ENCODE data around the gene COL4A2.
A peak's percentile ranks its signal among the peaks of the same experiment; 100 is the strongest.

Gene COL4A2

GRCh38 chr13:110533771-110534670 lies 226.9 kb downstream of the COL4A2 start:
- no peak for DNase-seq (ENCODE audit: low spot score)

DNA sequence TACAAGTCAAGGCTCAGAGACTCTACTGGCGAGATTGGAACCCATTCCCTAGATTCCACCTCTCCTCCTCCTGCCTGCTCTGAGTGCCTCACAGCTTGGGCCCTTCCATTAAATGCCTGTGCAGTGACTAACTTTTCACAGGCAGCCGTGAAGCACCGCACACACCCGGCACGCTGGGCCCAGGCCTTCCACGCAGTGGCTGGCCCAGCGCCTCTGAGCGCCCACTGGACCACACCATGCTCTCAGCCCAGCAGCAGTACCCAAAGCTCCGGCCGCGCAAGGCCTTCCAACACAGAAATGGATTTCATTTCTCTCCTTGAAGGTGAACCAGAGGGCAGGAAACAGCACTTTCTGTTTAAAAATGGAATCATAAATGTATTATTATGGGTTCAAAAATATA lies 228.4 kb downstream of the COL4A2 start:
- no peak for DNase-seq (ENCODE audit: low spot score)

DNA sequence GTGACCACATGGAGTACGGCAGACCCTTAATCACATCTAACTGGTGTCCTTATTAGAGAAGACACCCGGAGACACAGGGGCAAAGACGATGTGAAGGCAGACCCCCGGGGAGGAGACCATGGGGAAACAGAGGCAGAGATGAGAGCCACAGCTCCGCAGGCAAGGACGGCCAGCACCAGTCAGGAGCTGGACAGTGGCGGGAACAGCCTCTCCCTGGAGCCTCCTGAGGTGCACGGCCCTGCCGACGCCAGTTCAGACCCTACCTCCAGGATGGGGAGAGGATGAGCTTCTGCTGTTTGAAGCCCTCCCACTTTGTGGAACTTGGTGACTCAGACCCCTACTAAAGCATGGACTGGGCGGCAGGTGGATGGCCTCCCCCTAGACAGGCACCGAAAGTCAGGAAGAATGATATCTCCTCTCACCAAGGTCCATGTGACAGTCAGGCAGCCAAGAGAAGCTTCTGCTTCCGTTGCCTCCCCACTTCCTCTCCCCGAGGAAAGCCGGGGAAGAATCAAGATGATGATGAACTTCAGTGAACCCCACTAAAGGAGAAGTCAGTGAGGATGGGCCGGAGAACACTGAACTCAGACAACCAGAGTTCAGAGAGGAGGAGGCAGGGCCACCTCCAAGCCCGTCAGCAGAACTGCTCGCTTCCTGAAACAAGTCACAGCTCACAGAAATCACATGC lies 229.1 kb downstream of the COL4A2 start:
- DNase-seq (ENCODE audit: low spot score) = no peak

DNA sequence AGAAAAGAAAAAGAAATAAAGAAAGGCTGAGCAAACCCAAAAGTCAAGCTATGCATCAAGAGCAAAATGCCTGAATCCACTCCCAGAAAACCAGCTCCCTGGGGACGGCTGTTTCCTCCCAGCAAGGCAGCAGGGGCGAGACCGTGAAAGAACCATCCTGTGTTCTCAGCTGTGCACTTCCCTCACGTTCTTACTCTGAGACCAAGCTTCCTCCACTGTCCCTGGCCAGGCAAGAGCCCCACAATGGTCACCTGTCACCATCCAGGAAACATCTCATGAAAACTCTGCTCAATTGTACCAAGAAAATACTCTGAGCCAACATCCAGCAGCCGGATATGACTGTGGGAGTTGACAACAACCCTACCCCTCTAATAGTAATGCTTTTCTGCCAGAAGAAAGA lies 231.5 kb downstream of the COL4A2 start:
- DNase-seq (ENCODE audit: low spot score) = no peak

DNA sequence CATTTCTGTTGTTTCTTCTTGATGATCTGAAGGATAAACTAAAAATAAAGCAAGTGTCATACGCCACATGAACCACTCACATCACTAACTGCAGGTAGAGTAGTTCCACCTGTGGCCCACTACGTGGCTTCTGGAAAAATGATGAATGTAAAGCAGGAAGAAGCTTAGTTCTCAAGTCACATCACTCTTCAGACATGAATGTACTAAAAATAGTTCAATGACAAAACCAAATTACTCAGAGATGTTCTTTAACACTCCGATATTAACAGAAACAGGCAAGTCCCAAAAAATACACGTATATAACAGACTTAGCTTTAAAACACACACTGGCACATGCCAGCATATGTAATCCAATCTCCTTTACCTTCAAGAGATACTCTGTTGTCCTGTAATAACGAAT lies 232.8 kb downstream of the COL4A2 start:
- DNase-seq (ENCODE audit: low spot score) = no peak

DNA sequence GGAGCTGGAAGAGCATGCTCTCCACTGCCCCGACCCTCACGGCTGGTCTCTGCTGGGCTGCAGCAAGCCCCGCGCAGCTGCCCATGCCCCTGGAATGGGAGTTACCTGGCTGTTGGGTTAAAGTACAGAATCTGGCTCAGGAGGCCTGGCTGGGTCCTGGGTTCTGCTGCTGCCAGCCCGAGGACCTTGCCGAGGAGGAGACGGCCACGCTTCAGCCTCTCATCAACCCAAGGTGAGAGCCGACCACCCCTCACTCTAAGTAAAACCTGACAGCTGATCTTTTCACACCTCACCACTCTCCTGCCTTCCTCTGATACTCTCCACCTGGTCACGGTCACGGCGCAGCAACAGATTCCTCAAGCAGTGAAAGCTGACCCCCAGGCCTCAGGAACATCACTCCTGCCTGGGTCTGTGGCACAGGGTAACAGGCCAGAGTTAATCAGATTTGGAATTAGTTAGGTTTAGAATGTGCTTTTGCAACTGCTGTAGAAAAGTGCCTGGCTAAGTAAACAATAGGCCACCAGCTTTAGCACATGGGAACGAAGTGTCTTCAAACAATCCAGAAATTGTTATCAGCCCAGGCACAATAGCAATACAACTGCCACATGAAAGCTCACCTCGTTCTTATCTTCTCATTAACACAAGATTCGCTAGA lies 233.9 kb downstream of the COL4A2 start:
- DNase-seq (ENCODE audit: low spot score) = no peak

DNA sequence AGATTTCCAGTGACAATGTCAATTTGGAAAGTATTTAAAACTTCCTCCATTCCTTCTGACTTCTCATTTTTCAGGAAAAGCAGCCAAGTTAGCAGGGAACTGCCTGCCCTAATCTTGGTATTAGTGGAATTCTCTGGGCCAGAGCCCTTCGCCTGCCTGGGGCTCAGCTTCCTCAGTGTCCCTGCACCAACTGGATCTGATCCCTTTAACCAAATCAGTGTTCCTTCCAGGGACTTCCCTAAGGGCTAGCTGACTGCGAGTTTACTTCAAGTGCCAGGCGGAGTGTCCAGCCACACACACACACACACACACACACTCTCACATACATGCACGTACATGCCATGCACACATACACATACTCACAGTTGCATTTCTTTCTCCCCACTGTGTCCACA lies 234.4 kb downstream of the COL4A2 start:
- no peak for DNase-seq (ENCODE audit: low spot score)

DNA sequence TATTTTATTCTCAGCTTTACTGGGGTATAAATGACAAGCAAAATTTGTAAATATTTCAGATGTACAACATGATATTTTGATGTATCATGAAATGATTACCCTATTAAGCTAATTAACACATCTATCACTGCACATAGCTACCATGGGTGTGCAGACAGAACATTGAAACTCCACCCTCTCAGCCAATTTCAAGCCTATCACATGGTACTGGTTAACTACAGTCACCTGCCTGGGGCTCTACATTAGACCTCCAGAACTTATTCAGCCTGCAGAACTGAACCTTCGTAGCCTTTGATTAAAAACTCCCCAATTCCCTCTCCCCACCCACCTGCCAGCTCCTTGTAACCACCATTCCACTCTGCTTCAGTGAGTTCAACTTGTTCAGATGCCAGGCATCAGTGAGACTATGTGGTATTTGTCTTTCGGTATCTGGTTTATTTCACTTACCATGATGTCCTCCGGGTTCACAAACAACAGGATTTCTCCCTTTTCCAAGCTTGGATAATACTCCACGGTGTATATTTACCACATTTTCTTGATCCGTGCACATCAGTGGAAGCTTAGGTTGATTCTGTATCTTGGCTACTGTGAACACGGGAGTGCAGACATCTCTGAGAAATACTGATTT lies 235.2 kb downstream of the COL4A2 start:
- DNase-seq (ENCODE audit: low spot score) = no peak

GRCh38 chr13:110546378-110546777 lies 239.3 kb downstream of the COL4A2 start:
- no peak for DNase-seq (ENCODE audit: low spot score)

DNA sequence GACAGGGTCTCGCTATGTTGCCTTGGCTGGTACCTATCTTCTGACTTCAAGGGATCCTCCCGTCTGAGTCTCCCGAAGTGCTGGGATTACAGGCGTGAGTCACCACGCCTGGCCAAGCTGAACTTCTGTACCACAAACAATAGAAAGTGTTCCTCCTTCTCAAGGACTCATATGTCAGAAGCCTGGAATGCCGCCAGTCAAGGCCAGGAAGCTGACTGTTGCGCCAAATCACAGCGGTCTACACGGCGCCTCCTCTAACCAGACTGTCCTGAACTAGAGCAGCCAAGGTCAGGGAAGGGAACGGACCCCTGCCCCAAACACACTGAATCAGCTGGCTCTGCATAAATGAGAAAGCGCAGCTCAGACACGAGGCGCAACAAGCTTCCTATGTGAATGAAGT lies 239.8 kb downstream of the COL4A2 start:
- DNase-seq (ENCODE audit: low spot score) = no peak

DNA sequence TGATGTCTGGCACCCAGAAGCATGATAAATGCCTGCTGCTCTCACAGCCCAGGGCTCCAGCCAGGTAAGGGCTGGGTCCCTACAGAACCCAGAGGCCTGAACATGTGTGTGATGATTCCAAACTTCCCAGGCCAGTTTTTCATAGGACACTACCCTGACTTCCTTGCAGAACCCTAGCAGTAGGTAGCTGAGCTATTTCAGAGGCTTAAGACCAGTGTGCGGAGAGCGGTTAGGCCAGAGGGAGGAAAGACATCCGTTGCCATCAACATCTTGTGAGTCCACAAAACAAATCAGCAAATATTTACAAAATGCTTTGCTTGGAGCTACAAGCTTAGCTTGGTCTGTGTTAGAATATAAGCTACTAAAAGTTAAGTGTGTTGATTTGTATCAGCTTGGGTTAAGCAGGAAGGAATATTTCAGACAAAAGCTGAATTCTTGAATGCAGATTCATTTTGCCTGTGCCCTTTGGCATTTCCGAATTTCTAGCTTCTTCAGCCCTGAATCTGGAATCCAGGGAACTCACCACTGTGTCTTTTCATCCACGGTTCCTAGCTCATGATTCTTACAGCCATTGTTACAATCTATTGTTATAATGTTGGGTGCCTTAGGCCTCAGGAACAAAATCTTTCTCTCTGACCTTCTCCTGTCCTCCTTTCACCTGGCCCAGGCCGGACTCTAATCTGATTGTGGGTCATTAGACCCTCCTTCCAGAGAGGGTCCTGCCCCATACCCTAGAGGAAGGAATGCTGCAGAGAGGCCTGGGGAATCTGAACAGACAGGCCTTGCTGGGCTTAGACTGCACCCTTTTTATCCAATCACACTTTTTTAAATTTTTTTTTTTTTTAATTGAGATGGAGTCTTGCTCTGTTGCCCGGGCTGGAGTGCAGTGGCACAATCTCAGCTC lies 242.1 kb downstream of the COL4A2 start:
- DNase-seq (ENCODE audit: low spot score) = no peak

GRCh38 chr13:110549795-110550160 lies 242.7 kb downstream of the COL4A2 start:
- no peak for DNase-seq (ENCODE audit: low spot score)

GRCh38 chr13:110551284-110551683 lies 244.2 kb downstream of the COL4A2 start:
- DNase-seq (ENCODE audit: low spot score) = no peak

DNA sequence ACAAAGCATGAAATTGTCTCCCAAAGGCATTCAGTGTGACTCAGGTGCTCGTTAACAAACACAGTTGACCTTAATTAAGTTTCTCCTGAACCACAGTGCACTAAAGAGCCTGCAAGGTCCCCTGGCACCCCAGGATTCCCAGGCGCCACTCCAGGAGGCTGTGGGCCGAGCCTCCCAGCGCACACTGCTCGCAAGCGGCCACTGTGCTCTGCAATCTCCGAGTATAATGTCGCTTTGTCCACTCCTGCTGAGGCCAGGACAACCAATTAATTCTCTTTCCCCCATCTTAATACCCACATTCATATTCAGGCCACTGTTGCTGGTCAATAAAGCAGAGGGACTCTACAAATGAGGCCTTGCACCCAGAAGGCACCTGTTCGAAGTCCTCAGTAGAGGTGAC lies 245.7 kb downstream of the COL4A2 start:
- DNase-seq (ENCODE audit: low spot score) = no peak

- DNase-seq (ENCODE audit: low spot score) = peak; percentile 39
These were observed 246.3 kb downstream of the COL4A2 start for GRCh38 chr13:110553417-110553816.

- DNase-seq (ENCODE audit: low spot score) = no peak
These were observed 247.2 kb downstream of the COL4A2 start for GRCh38 chr13:110554227-110554836.

GRCh38 chr13:110554946-110555345 lies 247.9 kb downstream of the COL4A2 start:
- no peak for DNase-seq (ENCODE audit: low spot score)

GRCh38 chr13:110555601-110556223 lies 248.6 kb downstream of the COL4A2 start:
- peak; percentile 64 for DNase-seq (ENCODE audit: low spot score)

DNA sequence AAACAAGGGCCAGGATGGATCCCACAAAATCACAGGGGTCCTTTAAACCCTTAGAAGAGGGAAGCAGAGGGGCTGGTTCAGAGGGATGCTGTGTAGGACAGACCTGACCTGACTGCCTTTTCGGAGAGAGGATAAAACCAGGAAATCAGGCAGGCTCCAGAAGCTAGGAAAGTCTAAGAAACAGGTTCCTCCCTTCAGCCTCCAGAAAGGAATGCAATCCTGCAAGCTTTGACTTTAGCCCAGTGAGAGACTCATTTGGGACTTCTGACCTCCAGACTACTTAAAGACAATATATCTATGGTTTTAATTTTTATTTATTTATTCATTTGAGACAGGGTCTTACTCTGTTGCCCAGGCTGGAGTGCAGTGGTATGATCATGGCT lies 249.1 kb downstream of the COL4A2 start:
- no peak for DNase-seq (ENCODE audit: low spot score)

GRCh38 chr13:110557082-110557481 lies 250.0 kb downstream of the COL4A2 start:
- no peak for DNase-seq (ENCODE audit: low spot score)

Data from NAMALWA (cell line).